ENCODE results near the gene RPS6KB1. TPM values are rescaled to one million over a fixed set of nuclear protein-coding genes. Genes with fewer than 3 reads are reported as not detected.
"Not testable (repeated sequence)": the region's sequence is repeated elsewhere in the genome, so short reads cannot be mapped to it uniquely, and the experiment has no call there.

Gene RPS6KB1
- total and polyA plus RNA-seq, 2 of the 8 experiments (the other 6 are each of a cell fraction or from before 2014, with no cell fraction given): 3.4 to 28.4 TPM

- H3K4me3 ChIP-seq (ENCODE audit: extremely low read depth in 1 of 4, insufficient read depth in 2 of 4, low read depth in 3 of 4, low read length in 4 of 4); H2BK15ac ChIP-seq (ENCODE audit: low read length); H3K4ac ChIP-seq (replicated peaks; ENCODE audit: insufficient read length, low read depth, low read length); H4K91ac ChIP-seq (replicated peaks; ENCODE audit: insufficient read length, low read length); H3K9me3 ChIP-seq (ENCODE audit: insufficient read depth in 2 of 2, low read depth in 1 of 2, low read length in 1 of 2); H3K14ac ChIP-seq (ENCODE audit: insufficient read length); H2AFZ ChIP-seq (ENCODE audit: low read length); H4K20me1 ChIP-seq (replicated peaks in 1 of 2; ENCODE audit: control insufficient read depth in 1 of 2, insufficient read depth in 2 of 2, low read length in 2 of 2); H3K56ac ChIP-seq (replicated peaks; ENCODE audit: insufficient read length, low read depth, low read length); H2BK20ac ChIP-seq (ENCODE audit: low read length); H3K79me1 ChIP-seq (ENCODE audit: low read depth, low read length); H3K27ac ChIP-seq (ENCODE audit: low read depth, low read length); H2BK5ac ChIP-seq (ENCODE audit: low read depth, low read length); H3K23ac ChIP-seq (ENCODE audit: insufficient read length); DNase-seq (ENCODE audit: low read depth in 1 of 2, low spot score in 2 of 2); H3K36me3 ChIP-seq (ENCODE audit: control insufficient read depth in 2 of 4, insufficient read depth in 4 of 4, low read length in 3 of 4); H3K18ac ChIP-seq (ENCODE audit: extremely low read depth, low read length); H3K79me2 ChIP-seq (ENCODE audit: control insufficient read depth in 1 of 2, insufficient read depth in 2 of 2, low read length in 2 of 2); H2AK5ac ChIP-seq (ENCODE audit: low read depth, low read length); H3K4me1 ChIP-seq (replicated peaks in 1 of 4; ENCODE audit: control insufficient read depth in 3 of 4, insufficient read depth in 4 of 4, low read length in 3 of 4); H3K4me2 ChIP-seq (ENCODE audit: insufficient read depth in 1 of 2, low read depth in 2 of 2, low read length in 2 of 2); FAIRE-seq; H2BK12ac ChIP-seq (ENCODE audit: low read depth, low read length); H4K5ac ChIP-seq (ENCODE audit: insufficient read length, low read depth, low read length); H3K23me2 ChIP-seq (ENCODE audit: low read depth, low read length); H3K9ac ChIP-seq (replicated peaks in 1 of 4; ENCODE audit: extremely low read depth in 1 of 4, low read depth in 3 of 4, low read length in 3 of 4); POLR2A ChIA-PET (ENCODE audit: partially characterized antibody); H2BK120ac ChIP-seq (replicated peaks; ENCODE audit: low read depth, low read length); H4K8ac ChIP-seq (ENCODE audit: extremely low read depth, insufficient read depth, low read length); H3K27me3 ChIP-seq (replicated peaks in 1 of 4; ENCODE audit: control insufficient read depth in 3 of 4, extremely low read depth in 1 of 4, insufficient read depth in 3 of 4, low read length in 3 of 4): not testable (repeated sequence)
- CTCF ChIA-PET (ENCODE audit: partially characterized antibody): interaction anchor here (1.5 kb wide), 1 partner anchor 11 kb away, joined by 3 read pairs; no protein-coding TSS in a partner anchor
- 95% methylated on average over 5 of the region's 5 CpGs; no CpG with 5 or more reads in 1 of the 2 experiments for WGBS, 2 experiments (ENCODE audit: extremely low coverage in 1 of 2, insufficient coverage in 1 of 2, insufficient read length in 1 of 2, insufficient replicate concordance in 2 of 2, low coverage in 1 of 2, low lambda C conversion rate in 2 of 2, missing lambda C conversion rate in 1 of 2)
These were observed 27.7 kb downstream of the RPS6KB1 start for GRCh38 chr17:59920637-59921036.

- H3K18ac ChIP-seq (ENCODE audit: extremely low read depth, low read length); H3K9me3 ChIP-seq (ENCODE audit: insufficient read depth in 2 of 2, low read depth in 1 of 2, low read length in 1 of 2); H3K4me2 ChIP-seq (ENCODE audit: insufficient read depth in 1 of 2, low read depth in 2 of 2, low read length in 2 of 2); H4K8ac ChIP-seq (ENCODE audit: extremely low read depth, insufficient read depth, low read length); DNase-seq (ENCODE audit: low read depth in 1 of 2, low spot score in 2 of 2); H2BK120ac ChIP-seq (replicated peaks; ENCODE audit: low read depth, low read length); H3K4me1 ChIP-seq (replicated peaks in 1 of 4; ENCODE audit: control insufficient read depth in 3 of 4, insufficient read depth in 4 of 4, low read length in 3 of 4); H3K23ac ChIP-seq (ENCODE audit: insufficient read length); H3K27ac ChIP-seq (ENCODE audit: low read depth, low read length); H4K91ac ChIP-seq (replicated peaks; ENCODE audit: insufficient read length, low read length); H3K4me3 ChIP-seq (ENCODE audit: extremely low read depth in 1 of 4, insufficient read depth in 2 of 4, low read depth in 3 of 4, low read length in 4 of 4); H2AK5ac ChIP-seq (ENCODE audit: low read depth, low read length); H2BK15ac ChIP-seq (ENCODE audit: low read length); FAIRE-seq; H2AFZ ChIP-seq (ENCODE audit: low read length); H2BK20ac ChIP-seq (ENCODE audit: low read length); H3K9ac ChIP-seq (replicated peaks in 1 of 4; ENCODE audit: extremely low read depth in 1 of 4, low read depth in 3 of 4, low read length in 3 of 4); CTCF ChIA-PET (ENCODE audit: partially characterized antibody); H3K27me3 ChIP-seq (replicated peaks in 1 of 4; ENCODE audit: control insufficient read depth in 3 of 4, extremely low read depth in 1 of 4, insufficient read depth in 3 of 4, low read length in 3 of 4); H3K79me2 ChIP-seq (ENCODE audit: control insufficient read depth in 1 of 2, insufficient read depth in 2 of 2, low read length in 2 of 2); H2BK5ac ChIP-seq (ENCODE audit: low read depth, low read length); H3K79me1 ChIP-seq (ENCODE audit: low read depth, low read length); POLR2A ChIA-PET (ENCODE audit: partially characterized antibody); H2BK12ac ChIP-seq (ENCODE audit: low read depth, low read length); H4K20me1 ChIP-seq (replicated peaks in 1 of 2; ENCODE audit: control insufficient read depth in 1 of 2, insufficient read depth in 2 of 2, low read length in 2 of 2); H3K23me2 ChIP-seq (ENCODE audit: low read depth, low read length); H3K4ac ChIP-seq (replicated peaks; ENCODE audit: insufficient read length, low read depth, low read length); H3K56ac ChIP-seq (replicated peaks; ENCODE audit: insufficient read length, low read depth, low read length); H4K5ac ChIP-seq (ENCODE audit: insufficient read length, low read depth, low read length); H3K14ac ChIP-seq (ENCODE audit: insufficient read length): not testable (repeated sequence)
- H3K36me3 ChIP-seq (ENCODE audit: control insufficient read depth in 2 of 4, insufficient read depth in 4 of 4, low read length in 3 of 4): peaks cover 0 to 23% (median 5%) of the 10 kb centered on the region in 4 experiments; a peak in 3 of 8 replicates
- 93% methylated on average over 2 of the region's 2 CpGs; no CpG with 5 or more reads in 1 of the 2 experiments for WGBS, 2 experiments (ENCODE audit: extremely low coverage in 1 of 2, insufficient coverage in 1 of 2, insufficient read length in 1 of 2, insufficient replicate concordance in 2 of 2, low coverage in 1 of 2, low lambda C conversion rate in 2 of 2, missing lambda C conversion rate in 1 of 2)
These were observed 37.2 kb downstream of the RPS6KB1 start for GRCh38 chr17:59930121-59930520.

Data from H1 (cell line).